HL-60 (cell line): Measurements from ENCODE around the gene CYP8B1.

Experiments used
- GABPA ChIP-seq: IDR thresholded peaks from 2 replicates; pipeline ENCODE4 v1.6.1; 2012; ENCODE audit warnings: low read depth
- POLR2AphosphoS5 ChIP-seq: IDR thresholded peaks from 2 replicates; pipeline ENCODE4 v1.6.1; 2012; ENCODE audit warnings: low read depth
- TF ChIP-seq, protein P1 (sequence below): IDR thresholded peaks from one replicate; pipeline ENCODE4 v1.5.1; 2011; ENCODE audit warnings: low read length, control low read depth, inconsistent platforms; ENCODE audit not compliant: insufficient read depth

DNA sequence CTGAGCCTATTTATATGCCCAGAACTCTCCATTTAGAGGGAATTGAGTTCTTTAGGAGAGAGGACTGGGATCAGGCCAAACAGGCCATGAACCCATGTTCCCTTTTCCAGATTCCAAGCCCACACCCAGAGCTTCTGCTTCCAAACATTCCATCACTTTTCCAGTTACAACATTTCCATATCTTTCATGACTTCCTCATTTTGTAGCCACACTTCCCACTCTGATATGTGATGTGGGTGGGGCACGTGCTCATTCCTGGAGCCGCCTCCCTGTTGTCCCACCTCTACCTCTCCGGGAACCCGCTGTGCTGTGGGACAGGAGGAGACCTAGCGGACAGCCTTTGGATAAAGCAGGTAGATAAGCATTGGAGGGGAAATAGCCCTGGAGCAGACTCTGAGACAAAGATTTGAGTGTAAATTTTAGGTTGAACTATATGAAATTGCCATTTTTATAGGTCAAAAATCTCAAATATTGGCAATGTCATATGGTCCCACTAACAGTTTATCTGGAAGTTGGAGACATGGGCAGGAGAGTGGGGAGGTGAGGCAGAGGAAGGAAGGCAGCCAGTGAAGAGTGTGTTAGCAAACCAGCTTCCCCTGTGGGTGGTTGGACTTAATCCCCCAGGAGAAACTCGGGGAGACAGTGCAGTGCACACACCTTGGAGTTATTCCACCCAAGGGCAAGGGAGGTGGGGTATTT lies 31.8 kb downstream of the CYP8B1 start:
- TF ChIP-seq, protein P1, sequence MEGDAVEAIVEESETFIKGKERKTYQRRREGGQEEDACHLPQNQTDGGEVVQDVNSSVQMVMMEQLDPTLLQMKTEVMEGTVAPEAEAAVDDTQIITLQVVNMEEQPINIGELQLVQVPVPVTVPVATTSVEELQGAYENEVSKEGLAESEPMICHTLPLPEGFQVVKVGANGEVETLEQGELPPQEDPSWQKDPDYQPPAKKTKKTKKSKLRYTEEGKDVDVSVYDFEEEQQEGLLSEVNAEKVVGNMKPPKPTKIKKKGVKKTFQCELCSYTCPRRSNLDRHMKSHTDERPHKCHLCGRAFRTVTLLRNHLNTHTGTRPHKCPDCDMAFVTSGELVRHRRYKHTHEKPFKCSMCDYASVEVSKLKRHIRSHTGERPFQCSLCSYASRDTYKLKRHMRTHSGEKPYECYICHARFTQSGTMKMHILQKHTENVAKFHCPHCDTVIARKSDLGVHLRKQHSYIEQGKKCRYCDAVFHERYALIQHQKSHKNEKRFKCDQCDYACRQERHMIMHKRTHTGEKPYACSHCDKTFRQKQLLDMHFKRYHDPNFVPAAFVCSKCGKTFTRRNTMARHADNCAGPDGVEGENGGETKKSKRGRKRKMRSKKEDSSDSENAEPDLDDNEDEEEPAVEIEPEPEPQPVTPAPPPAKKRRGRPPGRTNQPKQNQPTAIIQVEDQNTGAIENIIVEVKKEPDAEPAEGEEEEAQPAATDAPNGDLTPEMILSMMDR: no peak
- no peak for TF ChIP-seq POLR2AphosphoS5
- TF ChIP-seq GABPA: no peak
